SHP77 (cell line): ENCODE measurements around the gene BHLHE23.

ENCODE experiments used
- DNase-seq, 2 experiments: peaks; one replicate each; lab custom pipeline; 2025; lab: John Stamatoyannopoulos, UW

Gene BHLHE23

GRCh38 chr20:63009045-63009961 is 2.5 kb upstream of the BHLHE23 start:
- peak; percentile 71 to 75 for DNase-seq

- no peak for DNase-seq
These were observed 1.8 kb upstream of the BHLHE23 start for GRCh38 chr20:63008541-63009044.

DNA sequence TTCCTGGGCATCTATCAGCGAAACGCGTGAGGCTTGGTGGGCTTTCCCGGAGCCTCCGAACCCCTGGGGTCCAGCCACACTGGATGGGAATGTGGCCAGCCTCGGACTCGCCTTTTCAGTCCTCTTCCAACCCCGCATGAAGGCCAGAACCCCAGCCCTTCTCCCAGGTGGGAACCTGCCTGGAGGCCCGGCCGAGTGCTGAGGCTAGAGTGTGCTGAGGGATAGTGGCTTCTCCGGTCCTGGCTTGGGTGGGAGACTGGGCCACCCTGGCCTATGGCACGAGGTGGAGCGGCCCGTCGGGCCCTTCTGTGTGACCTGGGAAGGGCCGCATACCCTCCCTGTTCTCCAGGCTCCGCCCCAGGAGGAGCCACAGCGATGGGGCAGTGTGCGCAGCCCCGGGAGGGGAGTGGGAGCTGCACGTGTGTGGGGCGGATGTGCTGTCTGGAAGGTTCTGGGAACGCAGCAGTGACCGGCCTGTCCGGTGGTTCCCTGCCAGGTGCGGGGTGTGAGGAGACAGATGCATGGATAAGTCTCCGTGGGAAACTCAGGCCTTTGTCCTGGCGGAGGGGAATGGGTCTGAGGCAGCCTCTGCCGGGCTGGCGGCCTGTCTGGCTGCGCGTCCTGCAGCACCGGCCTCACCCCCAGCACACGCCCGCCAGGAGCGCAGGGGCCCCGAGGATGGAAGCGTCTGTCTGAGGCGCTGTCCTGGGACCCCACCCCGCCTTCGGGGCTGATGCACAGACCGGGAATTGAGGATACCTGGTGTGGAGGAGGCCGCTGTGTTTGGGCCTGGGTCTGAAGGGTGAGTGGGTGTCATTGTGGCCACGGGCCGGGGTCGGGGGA is 1.1 kb upstream of the BHLHE23 start:
- DNase-seq: no peak

GRCh38 chr20:63007360-63007645 is 539 bp upstream of the BHLHE23 start:
- no peak for DNase-seq

- no peak for DNase-seq
These were observed 763 bp downstream of the BHLHE23 start for GRCh38 chr20:63005862-63006539.

DNA sequence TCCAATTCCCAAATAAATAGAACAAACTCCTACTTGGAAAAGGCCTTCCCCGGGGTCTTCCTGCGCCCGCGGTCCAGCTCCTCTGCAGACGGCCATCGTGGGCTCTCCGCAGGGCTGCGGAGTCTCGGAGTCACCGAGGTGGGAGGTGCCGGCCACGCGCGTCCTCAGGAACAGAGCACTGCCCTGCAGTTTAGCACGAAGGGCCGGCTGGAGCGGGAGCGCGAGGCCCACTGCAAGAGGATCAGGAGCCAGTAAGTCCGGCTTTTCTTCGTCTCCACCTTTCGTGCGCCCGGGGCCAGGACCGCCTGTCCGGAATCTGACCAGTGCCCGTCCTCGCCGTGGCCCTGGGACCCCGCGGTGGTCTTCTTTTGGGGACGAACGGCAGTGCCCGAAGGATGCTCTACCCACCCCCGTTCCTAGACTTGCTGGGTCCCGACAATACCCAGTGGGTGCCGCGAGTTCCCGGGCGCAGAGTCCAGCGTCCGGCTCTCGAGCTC is 1.4 kb downstream of the BHLHE23 start:
- DNase-seq: no peak

DNA sequence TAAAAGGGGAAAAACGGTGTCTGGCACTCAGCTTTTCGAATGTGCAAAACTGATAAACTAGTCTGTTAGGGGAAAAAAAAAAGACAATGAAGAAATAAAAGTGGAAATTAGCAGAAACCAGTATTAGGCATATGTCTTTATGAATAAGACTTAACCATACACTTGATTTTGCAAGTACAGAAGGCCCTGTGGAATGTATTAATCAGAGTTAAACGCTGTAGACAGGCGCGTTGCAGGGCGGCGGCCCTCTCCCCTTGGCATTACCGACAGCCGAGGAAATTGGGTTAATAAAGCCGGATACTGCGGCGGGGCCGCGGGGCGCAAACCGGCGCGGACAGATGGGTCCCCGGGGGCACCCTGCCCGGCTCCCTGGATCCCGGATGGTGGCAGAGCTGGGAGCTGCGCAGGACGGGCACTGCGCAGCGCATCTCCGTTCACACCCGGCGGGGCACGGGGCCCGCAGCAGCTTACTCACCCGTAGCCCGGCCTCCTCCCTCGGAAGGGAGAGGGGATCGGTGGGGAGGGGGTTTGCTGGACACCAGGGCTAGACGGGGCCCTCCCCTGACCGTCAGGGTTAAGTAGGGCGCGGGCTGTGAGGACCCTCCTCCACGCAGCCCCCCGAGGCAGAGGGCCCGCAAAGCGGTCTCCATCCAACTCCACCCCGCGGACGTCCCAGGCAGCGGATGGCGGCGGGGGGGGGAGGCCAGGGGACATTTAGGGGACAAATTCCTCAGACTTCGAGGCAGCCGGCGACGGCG is 2.0 kb downstream of the BHLHE23 start:
- no peak for DNase-seq

DNA sequence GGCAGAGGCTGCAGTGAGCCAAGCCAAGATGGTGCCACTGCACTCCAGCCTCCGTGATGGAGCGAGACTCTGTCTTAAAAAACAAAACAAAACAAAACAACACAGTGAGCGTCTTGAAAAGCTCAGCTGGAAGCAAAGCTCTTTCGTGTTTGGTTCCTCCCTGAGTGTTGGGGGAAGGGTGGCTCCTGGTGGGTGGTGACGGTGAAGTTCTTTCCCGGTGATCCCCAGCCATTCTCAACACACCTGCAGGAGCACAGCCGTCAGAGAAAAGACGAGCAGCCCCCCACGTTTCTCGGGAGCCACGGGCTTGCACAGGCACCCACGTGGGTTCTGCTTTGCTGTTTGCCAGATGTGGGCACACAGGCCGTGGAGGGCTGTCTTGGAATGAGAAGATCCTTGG is 3.2 kb downstream of the BHLHE23 start:
- DNase-seq: no peak

DNA sequence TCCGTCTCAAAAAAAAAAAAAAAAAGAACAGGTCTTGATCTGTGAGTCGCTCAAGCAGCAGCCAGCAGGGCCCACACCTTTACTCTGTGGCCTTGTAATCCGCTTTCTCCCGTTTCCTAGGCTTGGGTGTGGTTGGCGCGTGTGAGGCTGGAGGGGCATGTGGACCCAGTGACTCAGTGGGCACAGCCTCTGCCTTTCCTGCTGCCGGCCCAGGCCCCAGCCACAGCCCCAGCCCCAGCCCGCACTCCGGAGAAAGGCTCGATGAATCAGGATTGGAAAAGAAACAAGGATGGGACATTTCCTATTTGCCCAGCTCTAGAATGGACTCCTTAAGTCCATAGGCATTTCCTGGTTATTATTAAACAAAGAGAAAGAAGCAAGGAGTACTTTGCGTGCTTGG is 4.3 kb downstream of the BHLHE23 start:
- DNase-seq: no peak

DNA sequence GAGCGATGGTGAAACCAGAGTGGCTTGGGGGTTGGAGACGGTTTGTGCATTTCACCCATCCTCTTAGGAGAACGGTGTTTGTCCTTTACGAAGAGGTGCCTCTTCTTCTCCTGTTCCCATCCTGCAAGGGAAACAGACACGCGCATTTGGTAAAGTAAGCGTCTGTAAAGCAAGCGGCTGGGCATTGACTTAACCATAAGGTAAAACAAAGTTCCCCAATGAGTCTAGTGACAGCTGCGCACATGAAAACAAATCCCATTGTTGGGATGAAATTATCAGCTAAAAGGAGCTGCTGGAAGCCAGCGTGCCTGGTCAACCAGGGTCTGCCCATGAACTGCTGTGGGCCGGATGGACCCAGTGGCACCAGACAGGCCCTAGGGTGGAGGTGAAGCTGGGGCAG is 5.8 kb downstream of the BHLHE23 start:
- no peak for DNase-seq

- no peak for DNase-seq
These were observed 6.7 kb downstream of the BHLHE23 start for GRCh38 chr20:63000036-63000435.

GRCh38 chr20:62999580-62999979 is 7.2 kb downstream of the BHLHE23 start:
- no peak for DNase-seq

GRCh38 chr20:62998449-62998848 is 8.3 kb downstream of the BHLHE23 start:
- no peak for DNase-seq

GRCh38 chr20:62997417-62998035 is 9.2 kb downstream of the BHLHE23 start:
- no peak for DNase-seq

DNA sequence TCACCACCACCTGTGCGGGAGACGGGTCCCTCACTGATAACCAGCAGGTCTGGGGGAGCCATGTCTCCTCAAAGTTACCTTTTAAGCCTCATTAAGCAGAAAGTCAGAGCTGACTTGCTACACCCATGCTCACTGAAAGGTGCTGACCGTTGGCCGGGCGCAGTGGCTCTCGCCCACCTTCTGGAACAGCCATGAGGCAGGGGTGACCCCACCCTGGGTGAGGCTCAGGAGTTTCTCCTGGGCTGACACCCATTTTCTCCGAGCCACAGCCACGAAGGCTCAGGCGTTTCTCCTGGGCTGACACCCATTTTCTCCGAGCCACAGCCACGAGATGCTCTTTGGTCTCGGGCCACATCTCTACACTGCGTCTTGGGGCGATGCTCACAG is 10.2 kb downstream of the BHLHE23 start:
- no peak for DNase-seq

DNA sequence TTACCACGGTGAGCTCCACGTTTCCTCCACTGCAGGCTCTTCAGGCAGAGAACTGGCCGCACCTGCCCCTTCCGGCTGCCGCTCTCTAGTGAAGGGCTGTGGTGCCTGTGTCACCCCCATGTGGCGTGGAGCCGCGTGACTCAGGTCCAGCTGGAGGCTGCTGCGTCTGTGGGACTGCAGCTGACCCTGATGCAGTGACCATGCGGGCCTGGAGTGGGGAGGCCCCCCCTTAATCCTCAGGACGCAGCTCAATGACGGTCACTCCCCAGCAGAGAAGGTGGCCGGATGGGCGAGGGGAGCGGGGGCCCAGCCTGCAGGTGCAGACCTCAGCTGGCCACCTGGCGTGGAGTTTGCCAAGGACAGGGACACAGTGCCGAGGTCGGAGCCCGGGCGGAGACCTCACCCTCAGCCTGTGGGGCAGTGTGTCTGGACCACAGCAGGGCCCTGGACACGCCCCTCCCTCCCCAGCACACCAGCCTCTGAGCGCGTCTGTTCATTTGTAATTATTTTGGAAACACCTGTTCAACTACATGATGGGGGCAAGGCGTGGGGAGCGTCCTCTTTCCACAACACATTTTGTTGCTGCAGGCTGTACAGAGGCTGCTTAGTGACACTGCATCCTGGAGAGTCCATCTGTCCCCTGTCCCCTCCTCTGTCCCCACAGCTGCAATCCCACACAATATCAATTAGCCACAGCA is 10.7 kb downstream of the BHLHE23 start:
- peak; percentile 52 to 68 for DNase-seq

- no peak for DNase-seq
These were observed 11.3 kb downstream of the BHLHE23 start for GRCh38 chr20:62995481-62995880.

- DNase-seq: no peak
These were observed 11.9 kb downstream of the BHLHE23 start for GRCh38 chr20:62994869-62995281.

GRCh38 chr20:62993856-62994494 is 12.8 kb downstream of the BHLHE23 start:
- no peak for DNase-seq

DNA sequence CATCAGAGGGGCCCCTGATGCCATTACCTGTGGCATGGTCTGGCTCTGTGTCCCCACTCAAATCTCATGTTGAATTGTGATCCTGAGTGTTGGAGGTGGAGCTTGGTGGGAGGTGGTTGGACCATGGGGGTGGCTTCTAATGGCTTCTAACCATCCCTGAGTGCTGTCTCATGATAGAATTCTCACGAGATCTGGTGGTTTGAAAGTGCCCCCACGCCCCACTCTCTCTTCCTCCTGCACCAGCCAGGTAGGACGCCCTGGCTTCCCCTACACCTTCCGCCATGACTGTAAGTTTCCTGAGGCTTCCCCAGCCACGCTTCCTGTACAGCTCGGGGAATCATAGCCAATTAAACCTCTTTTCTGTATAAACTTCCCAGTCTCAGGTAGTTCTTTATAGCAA is 14.9 kb downstream of the BHLHE23 start:
- DNase-seq: no peak
